Activated CD8-positive, alpha-beta T cell treated with anti-CD3 and anti-CD28 coated beads, Interleukin-2, amount 10 ng/mL, durations not matched to agents 7 days and 5 days (primary cell): ENCODE results near the gene CEP192. TPM values are rescaled to one million over a fixed set of nuclear protein-coding genes. Genes with fewer than 3 reads are reported as not detected.
"Not testable (repeated sequence)": the region's sequence is repeated elsewhere in the genome, so short reads cannot be mapped to it uniquely, and the experiment has no call there.

Experiments used
- ATAC-seq: fragments of 150-1000 bp; cut with Tn5 transposase; one replicate; pipeline ENCODE4 v1.10.0; 2021; ENCODE audit warnings: moderate library complexity
- CTCF ChIA-PET: fragments of 350-600 bp; sonication (Branson Sonifier 250); formaldehyde crosslinking; loops from one replicate; lab custom pipeline; 2021; ENCODE audit warnings: antibody characterized with exemption; lab: Charles Lee
- POLR2A ChIA-PET: fragments of 350-600 bp; sonication (Branson Sonifier 250); formaldehyde crosslinking; loops from one replicate; lab custom pipeline; 2021; ENCODE audit warnings: antibody characterized with exemption; lab: Charles Lee
- DNase-seq: peaks from one replicate; pipeline ENCODE4 v3.0.0-alpha.2; 2020
- H3K27ac Mint-ChIP-seq: one replicate; pipeline ENCODE4 v1.8.0; 2021; ENCODE audit warnings: mild to moderate bottlenecking, mixed read lengths
- H3K27me3 Mint-ChIP-seq: one replicate; pipeline ENCODE4 v1.8.0; 2021; ENCODE audit warnings: low read depth, mixed read lengths
- H3K36me3 Mint-ChIP-seq: one replicate; pipeline ENCODE4 v1.8.0; 2021; ENCODE audit warnings: low read depth, mixed read lengths
- H3K4me1 Mint-ChIP-seq: one replicate; pipeline ENCODE4 v1.8.0; 2021; ENCODE audit warnings: low read depth, mixed read lengths
- H3K4me3 Mint-ChIP-seq: one replicate; pipeline ENCODE4 v1.8.0; 2021; ENCODE audit warnings: mild to moderate bottlenecking, mixed read lengths
- H3K9me3 Mint-ChIP-seq: one replicate; pipeline ENCODE4 v1.8.0; 2022; ENCODE audit warnings: mixed read lengths; ENCODE audit not compliant: insufficient read depth
- total RNA-seq, 2 experiments: library from RNA; stranded (reverse); gene quantifications; one replicate each; pipeline ENCODE4 v1.2.3, GENCODE V29; 2021

Gene CEP192
- total RNA-seq, 2 experiments from 2014 or later, result 55.9 to 61.0 TPM

- DNase-seq, result no peak
- H3K9me3 Mint-ChIP-seq, result no peaks in the 10 kb centered on the region
- peaks cover 60% of the 10 kb centered on the region for H3K36me3 Mint-ChIP-seq
- H3K4me1 Mint-ChIP-seq, result peaks cover 17% of the 10 kb centered on the region
- no peaks in the 10 kb centered on the region for H3K27me3 Mint-ChIP-seq
- ChIA-PET CTCF (interaction anchor here (1.4 kb wide), 1 partner anchor 15 kb away, joined by 4 read pairs; no protein-coding TSS in a partner anchor), POLR2A (no interaction called here)
- H3K27ac Mint-ChIP-seq, result no peak overlapping the region
- no peak for ATAC-seq
- H3K4me3 Mint-ChIP-seq, result no peak overlapping the region
Observed at GRCh38 chr18:12968115-12968514, 23.0 kb upstream of the CEP192 start.

DNA sequence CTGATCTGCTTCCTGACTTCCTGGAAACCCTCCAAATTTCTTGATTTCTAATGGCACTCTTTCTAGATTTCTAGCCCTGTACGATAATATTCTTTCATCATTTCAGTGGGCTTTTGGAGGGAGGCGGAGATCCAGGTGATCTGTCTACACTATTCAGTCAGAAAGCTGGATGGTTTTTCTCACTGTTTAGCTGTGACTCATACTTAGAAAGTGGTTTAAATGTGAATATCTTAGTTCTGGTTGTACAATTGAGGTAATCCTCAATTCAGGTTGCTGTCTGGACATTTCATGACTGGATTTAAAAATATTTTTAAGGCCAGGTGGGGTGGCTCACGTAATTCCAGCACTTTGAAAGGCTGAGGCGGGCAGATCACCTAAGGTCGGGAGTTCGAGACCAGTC lies 22.5 kb upstream of the CEP192 start:
- no peaks in the 10 kb centered on the region for H3K9me3 Mint-ChIP-seq
- DNase-seq (no peak), ATAC-seq (no peak)
- no peak overlapping the region for H3K27ac Mint-ChIP-seq
- H3K27me3 Mint-ChIP-seq, result no peaks in the 10 kb centered on the region
- ChIA-PET CTCF (interaction anchor here (1.4 kb wide), 1 partner anchor 15 kb away, joined by 4 read pairs; no protein-coding TSS in a partner anchor), POLR2A (no interaction called here)
- H3K4me3 Mint-ChIP-seq, result no peak overlapping the region
- peaks cover 17% of the 10 kb centered on the region for H3K4me1 Mint-ChIP-seq
- peaks cover 55% of the 10 kb centered on the region for H3K36me3 Mint-ChIP-seq

DNA sequence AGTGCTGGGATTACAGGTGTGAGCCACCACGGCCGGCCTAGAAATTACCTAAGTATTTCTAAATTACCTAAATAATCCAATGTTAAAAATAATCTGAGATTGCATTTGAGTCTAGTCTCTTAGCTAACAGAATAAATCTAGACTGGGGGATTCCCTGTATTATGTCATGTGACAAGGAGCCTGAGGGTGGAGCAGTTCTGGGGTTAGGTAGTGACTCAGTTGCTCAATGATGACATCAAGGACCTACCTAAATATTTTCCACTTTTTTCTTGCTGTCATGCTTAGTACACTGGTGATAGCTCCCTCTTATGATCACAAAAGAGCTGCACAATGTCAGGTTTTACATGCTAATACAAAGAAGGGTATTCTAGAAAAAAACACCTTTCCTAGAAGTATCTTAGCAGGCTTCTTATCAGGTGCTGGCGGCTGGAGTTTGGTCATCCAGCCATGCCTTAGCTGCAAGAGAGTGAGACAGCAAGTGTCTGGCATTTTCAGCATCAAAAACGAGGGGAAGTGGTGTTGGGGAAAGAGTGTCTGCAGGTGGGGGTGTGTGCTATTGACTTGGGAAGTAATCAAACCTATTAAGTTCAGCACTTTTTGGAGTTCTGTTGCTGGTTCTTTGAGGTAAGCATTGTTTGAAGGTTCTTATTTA lies 17.5 kb upstream of the CEP192 start:
- Mint-ChIP-seq H3K9me3 (no peaks in the 10 kb centered on the region), H3K4me3 (no peak overlapping the region), H3K27ac (no peak overlapping the region), H3K4me1 (peaks cover 10% of the 10 kb centered on the region), H3K27me3 (no peaks in the 10 kb centered on the region), H3K36me3 (peaks cover 49% of the 10 kb centered on the region)
- ATAC-seq (no peak), DNase-seq (no peak)
- ChIA-PET CTCF (interaction anchor here (1.4 to 2.3 kb wide), 2 partner anchors 10 to 12 kb away, joined by 6 to 7 read pairs; no protein-coding TSS in a partner anchor), POLR2A (interaction anchor here (0.7 to 2.2 kb wide), 2 partner anchors 17 to 691 kb away, joined by 3 to 11 read pairs; partner anchors contain the start of gene CEP192)

- Mint-ChIP-seq H3K27ac (peak overlapping the region; percentile 3), H3K4me1 (no peaks in the 10 kb centered on the region), H3K27me3 (no peaks in the 10 kb centered on the region), H3K4me3 (no peak overlapping the region), H3K36me3 (peaks cover 44% of the 10 kb centered on the region), H3K9me3 (no peaks in the 10 kb centered on the region)
- ATAC-seq, result no peak
- CTCF ChIA-PET, result no interaction called here
- POLR2A ChIA-PET, result interaction anchor here (0.6 to 1.6 kb wide), 2 partner anchors 16 to 774 kb away, joined by 3 to 10 read pairs; partner anchors contain the start of gene CEP192
- no peak for DNase-seq
Observed at GRCh38 chr18:12975488-12975887, 15.7 kb upstream of the CEP192 start.

GRCh38 chr18:12976305-12976704 lies 14.9 kb upstream of the CEP192 start:
- Mint-ChIP-seq H3K4me1 (no peaks in the 10 kb centered on the region), H3K36me3 (peaks cover 40% of the 10 kb centered on the region), H3K27ac (no peak overlapping the region), H3K27me3 (no peaks in the 10 kb centered on the region), H3K4me3 (no peak overlapping the region), H3K9me3 (no peaks in the 10 kb centered on the region)
- ATAC-seq (no peak), DNase-seq (no peak)
- POLR2A ChIA-PET, result interaction anchor here (0.6 to 2.6 kb wide), 3 partner anchors 15 to 774 kb away, joined by 3 to 11 read pairs (median 10); partner anchors contain the start of gene CEP192
- CTCF ChIA-PET, result interaction anchor here (1.7 kb wide), 1 partner anchor 10 kb away, joined by 4 read pairs; no protein-coding TSS in a partner anchor

- H3K4me3 Mint-ChIP-seq, H3K9me3 Mint-ChIP-seq, ATAC-seq, H3K27me3 Mint-ChIP-seq, POLR2A ChIA-PET, DNase-seq, H3K4me1 Mint-ChIP-seq, CTCF ChIA-PET, H3K27ac Mint-ChIP-seq: not testable (repeated sequence)
- peaks cover 31% of the 10 kb centered on the region for H3K36me3 Mint-ChIP-seq
Observed at GRCh38 chr18:12980065-12980464, 11.1 kb upstream of the CEP192 start.

DNA sequence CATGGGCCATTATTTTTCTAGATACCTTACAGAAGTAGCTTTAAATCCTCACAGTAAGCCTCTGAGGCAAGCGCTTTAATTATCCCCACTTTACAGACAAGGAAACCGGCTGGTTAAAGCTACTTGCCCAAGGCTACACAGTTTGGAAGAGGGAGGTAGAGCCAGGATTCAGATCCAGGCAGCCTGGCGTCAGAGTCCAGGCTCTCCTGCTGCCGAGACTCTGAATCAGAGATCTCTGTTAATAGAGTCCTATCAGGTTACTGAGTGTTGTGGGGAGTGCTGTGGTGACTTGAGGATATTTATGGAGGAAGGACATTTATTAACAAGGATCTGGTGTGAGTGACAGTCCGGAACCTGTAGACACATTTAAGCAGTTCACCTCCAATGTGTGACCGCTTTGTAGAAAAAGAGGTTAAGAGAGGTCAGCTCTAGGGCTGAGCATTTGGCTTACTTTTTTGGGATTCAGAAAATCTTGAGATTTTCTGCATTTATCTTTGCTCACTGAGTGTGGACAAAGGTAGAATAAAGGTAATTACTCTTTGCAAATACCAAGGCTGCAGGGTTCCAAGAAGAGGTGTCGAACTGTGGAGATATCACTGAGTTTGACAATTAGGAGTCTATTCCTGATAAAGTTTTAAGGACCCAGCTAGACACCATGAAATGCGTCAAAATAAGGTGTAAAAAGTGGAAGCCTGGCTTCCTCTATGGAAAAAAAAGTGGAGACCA lies 1.6 kb upstream of the CEP192 start:
- H3K4me3 Mint-ChIP-seq, result peak overlapping the region; percentile 97
- no peaks in the 10 kb centered on the region for H3K9me3 Mint-ChIP-seq
- H3K27ac Mint-ChIP-seq, result peak overlapping the region; percentile 96
- DNase-seq (peak; percentile 18), ATAC-seq (no peak)
- H3K27me3 Mint-ChIP-seq, result no peaks in the 10 kb centered on the region
- peaks cover 25% of the 10 kb centered on the region for H3K36me3 Mint-ChIP-seq
- peaks cover 17% of the 10 kb centered on the region for H3K4me1 Mint-ChIP-seq
- ChIA-PET CTCF (interaction anchor here (0.6 to 1.7 kb wide), 5 partner anchors 11 to 245 kb away, joined by 3 to 10 read pairs (median 3); no protein-coding TSS in a partner anchor), POLR2A (interaction anchor here (1.0 to 2.5 kb wide), 5 partner anchors 11 to 106 kb away, joined by 3 to 21 read pairs (median 5); partner anchors contain the start of gene PTPN2)

DNA sequence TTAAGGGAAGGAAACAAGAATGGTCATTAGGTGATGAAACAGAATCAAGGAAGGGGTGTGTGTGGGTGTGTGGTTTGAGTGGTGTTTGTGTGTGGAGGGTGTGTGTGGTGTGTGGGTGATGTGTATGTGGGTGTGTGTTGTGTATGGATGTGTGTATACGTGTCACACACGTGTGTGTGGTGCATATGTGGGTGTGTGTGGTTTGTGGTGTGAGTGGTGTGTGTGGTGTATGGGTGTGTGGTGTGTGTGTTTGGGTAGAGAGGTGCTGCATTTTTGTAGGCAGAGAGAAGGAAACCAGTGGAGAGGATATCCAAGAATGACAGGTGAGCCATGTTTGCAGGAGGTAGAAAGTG lies 1.1 kb upstream of the CEP192 start:
- Mint-ChIP-seq H3K27me3 (no peaks in the 10 kb centered on the region), H3K4me3 (peak overlapping the region; percentile 97), H3K9me3 (no peaks in the 10 kb centered on the region), H3K4me1 (peaks cover 17% of the 10 kb centered on the region), H3K36me3 (peaks cover 25% of the 10 kb centered on the region), H3K27ac (peak overlapping the region; percentile 96)
- ChIA-PET CTCF (interaction anchor here (1.1 to 1.7 kb wide), 4 partner anchors 10 to 260 kb away, joined by 3 to 10 read pairs (median 4); no protein-coding TSS in a partner anchor), POLR2A (interaction anchor here (1.0 to 2.5 kb wide), 15 partner anchors 7 to 737 kb away, joined by 3 to 21 read pairs (median 5); no protein-coding TSS in a partner anchor)
- peak; percentile 67 for DNase-seq
- no peak for ATAC-seq

DNA sequence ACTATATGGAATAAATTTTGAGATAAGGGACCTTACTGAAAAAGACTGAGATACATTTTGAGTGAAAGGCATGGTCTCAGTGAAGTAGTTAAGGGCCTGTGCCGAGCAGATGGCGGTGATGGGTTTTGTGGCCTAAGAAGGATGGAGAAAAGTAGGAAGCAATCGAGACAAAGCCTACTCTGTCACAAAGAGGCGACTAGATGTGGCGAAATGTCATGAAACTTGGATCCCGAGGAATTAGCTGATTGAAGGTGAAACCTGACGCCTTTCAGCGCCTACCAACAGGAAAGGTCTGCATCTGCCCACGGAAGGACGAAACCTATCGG lies 558 bp upstream of the CEP192 start:
- H3K4me1 Mint-ChIP-seq, result peaks cover 17% of the 10 kb centered on the region
- peaks cover 23% of the 10 kb centered on the region for H3K36me3 Mint-ChIP-seq
- ChIA-PET CTCF (interaction anchor here (0.9 to 1.7 kb wide), 5 partner anchors 10 to 261 kb away, joined by 3 to 10 read pairs (median 4); no protein-coding TSS in a partner anchor), POLR2A (interaction anchor here (0.7 to 2.5 kb wide), 38 partner anchors 8 to 737 kb away, joined by 3 to 24 read pairs (median 4); partner anchors contain the start of genes AFG3L2, CEP76, PSMG2 and SEH1L)
- no peaks in the 10 kb centered on the region for H3K9me3 Mint-ChIP-seq
- peak overlapping the region; percentile 97 for H3K4me3 Mint-ChIP-seq
- ATAC-seq (no peak), DNase-seq (no peak)
- peak overlapping the region; percentile 96 for H3K27ac Mint-ChIP-seq
- no peaks in the 10 kb centered on the region for H3K27me3 Mint-ChIP-seq

DNA sequence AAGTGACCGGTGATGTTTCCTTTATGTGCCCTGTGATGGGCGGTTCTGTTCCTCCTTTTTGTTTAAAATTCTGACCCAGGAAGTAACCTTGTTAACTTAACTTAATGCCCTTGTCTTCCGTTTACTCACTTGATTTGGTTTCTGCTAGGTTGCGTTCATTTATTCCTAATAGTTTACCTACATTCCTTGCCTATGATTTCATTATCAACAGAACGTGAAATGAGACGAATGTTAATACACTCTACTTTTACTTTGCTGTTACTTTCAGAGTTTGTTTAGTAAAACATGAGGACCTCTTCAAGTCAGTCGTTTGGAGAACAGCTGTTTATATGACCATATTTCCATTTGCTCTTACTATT lies 638 bp downstream of the CEP192 start:
- no peaks in the 10 kb centered on the region for H3K9me3 Mint-ChIP-seq
- POLR2A ChIA-PET, result interaction anchor here (1.0 to 2.5 kb wide), 13 partner anchors 9 to 288 kb away, joined by 4 to 24 read pairs (median 10); partner anchors contain the start of genes PTPN2 and SEH1L
- H3K36me3 Mint-ChIP-seq, result peaks cover 20% of the 10 kb centered on the region
- DNase-seq (no peak), ATAC-seq (no peak)
- H3K4me1 Mint-ChIP-seq, result peaks cover 17% of the 10 kb centered on the region
- CTCF ChIA-PET, result interaction anchor here (0.6 kb wide), 1 partner anchor 81 kb away, joined by 3 read pairs; no protein-coding TSS in a partner anchor
- no peaks in the 10 kb centered on the region for H3K27me3 Mint-ChIP-seq
- H3K27ac Mint-ChIP-seq, result peak overlapping the region; percentile 96
- H3K4me3 Mint-ChIP-seq, result peak overlapping the region; percentile 97

DNA sequence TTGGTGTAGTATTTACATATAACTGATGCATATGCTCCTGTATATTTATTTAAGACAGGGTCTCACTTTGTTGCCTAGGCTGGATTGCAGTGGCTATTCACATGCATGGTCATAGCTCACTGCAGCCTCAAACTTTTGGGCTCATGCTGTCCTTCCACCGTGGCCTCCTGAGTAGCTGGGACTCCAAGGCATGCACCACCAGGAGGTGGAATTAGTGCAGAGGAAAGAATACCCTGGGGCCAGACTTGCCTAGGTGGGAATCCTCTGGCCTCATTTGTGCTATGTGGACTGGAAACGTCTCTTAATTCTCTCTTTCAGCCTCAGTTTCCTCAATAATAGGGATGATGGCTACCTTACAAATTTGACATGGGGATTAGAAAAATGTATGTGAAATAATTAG lies 2.3 kb downstream of the CEP192 start:
- H3K36me3 Mint-ChIP-seq, result peaks cover 20% of the 10 kb centered on the region
- ChIA-PET CTCF (no interaction called here), POLR2A (no interaction called here)
- DNase-seq (peak; percentile 18), ATAC-seq (no peak)
- H3K4me1 Mint-ChIP-seq, result peaks cover 22% of the 10 kb centered on the region
- H3K27me3 Mint-ChIP-seq, result no peaks in the 10 kb centered on the region
- peak overlapping the region; percentile 97 for H3K4me3 Mint-ChIP-seq
- H3K9me3 Mint-ChIP-seq, result no peaks in the 10 kb centered on the region
- H3K27ac Mint-ChIP-seq, result no peak overlapping the region
